HG02623 (cell line): ENCODE measurements around the gene OR4N2.
"Not testable (repeated sequence)": the region's sequence is repeated elsewhere in the genome, so short reads cannot be mapped to it uniquely, and the experiment has no call there.

Experiments
- ATAC-seq: cut with Tn5 transposase; IDR thresholded peaks from one replicate; pipeline ENCODE4 v1.9.1; 2021; ENCODE audit warnings: moderate library complexity; ENCODE audit not compliant: unreplicated experiment

The OR4N2 gene

GRCh38 chr14:19834203-19834848, 30.8 kb downstream of the OR4N2 start:
- not testable (repeated sequence) for ATAC-seq

- no peak for ATAC-seq
Measured at GRCh38 chr14:19838433-19838832, 34.9 kb downstream of the OR4N2 start.

- ATAC-seq, result no peak
Measured at GRCh38 chr14:19851365-19851764, 47.8 kb downstream of the OR4N2 start.

GRCh38 chr14:19866061-19866669, 62.6 kb downstream of the OR4N2 start:
- ATAC-seq, result not testable (repeated sequence)

DNA sequence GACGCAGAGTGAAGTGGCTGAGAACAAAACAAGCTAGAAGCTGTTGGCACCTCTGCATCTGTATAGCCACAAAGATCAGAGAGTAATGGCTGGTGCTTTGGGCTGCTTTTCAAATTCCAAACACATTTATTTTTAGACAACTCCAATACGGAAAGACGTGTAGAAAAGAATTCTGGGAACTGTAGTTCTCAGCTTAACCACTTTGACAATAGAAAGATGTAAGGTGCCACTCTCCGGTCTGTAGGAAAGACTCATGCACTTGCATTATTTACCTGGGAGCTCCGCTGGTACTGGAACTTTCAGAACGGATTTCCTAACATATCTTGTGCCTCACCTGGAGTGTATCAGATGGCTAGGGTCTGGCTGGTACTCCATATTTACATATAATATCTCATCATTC, 69.6 kb downstream of the OR4N2 start:
- ATAC-seq, result no peak

DNA sequence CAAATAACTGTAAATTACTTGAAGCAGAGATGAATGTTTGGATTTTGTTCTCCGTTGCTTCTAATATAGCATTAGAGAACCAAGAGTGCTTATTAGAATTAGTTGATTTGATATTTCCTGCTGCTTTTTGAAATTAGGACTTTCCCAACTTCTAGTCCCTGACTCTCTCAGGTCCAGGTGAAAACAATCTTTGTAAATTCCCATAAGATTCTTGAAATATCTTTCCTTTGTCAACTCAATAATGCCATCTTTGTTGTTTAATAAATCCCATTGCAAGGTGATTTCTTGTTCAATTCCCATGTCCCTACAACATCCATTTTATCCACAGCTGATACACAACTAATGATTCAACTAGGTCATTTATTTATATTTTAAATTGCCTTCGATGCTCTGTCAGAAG, 71.3 kb downstream of the OR4N2 start, which contains the start of gene OR4K2:
OR4K2 (plus strand) TSS at position 301 of the 400 bp plus-strand sequence. CDS start 1,126 bp downstream, outside the sequence.
- ATAC-seq, result no peak

DNA sequence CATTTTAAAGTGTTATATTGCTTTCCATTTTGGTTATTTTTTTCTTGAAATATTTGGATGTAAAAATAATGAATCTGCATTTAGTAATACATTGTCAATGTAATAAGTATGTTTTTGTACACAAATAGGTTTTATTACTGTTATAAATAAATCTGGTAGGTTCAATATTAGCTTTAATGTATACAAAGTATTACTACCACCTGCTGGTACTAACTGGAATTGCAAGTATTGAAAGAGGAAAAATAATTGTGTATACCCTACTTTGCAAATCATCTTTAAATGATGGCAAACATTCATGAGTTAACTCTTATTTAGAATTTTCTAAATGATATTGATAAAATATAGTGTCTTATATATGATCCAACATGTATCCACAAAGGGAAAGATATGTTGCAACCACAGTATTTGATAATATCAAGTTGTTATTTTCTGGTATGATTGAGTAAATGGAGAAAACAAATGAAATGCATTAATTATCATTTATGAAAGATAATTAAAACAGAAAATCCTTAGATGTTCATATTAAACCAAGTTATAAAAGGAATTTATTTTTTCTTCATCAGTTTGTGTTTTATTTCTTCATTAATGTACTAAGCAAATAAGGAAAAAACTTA, 74.6 kb downstream of the OR4N2 start:
- no peak for ATAC-seq
